ENCODE data around the gene MYPOP.
"Not testable (repeated sequence)": the region's sequence is repeated elsewhere in the genome, so short reads cannot be mapped to it uniquely, and the experiment has no call there.

DNA sequence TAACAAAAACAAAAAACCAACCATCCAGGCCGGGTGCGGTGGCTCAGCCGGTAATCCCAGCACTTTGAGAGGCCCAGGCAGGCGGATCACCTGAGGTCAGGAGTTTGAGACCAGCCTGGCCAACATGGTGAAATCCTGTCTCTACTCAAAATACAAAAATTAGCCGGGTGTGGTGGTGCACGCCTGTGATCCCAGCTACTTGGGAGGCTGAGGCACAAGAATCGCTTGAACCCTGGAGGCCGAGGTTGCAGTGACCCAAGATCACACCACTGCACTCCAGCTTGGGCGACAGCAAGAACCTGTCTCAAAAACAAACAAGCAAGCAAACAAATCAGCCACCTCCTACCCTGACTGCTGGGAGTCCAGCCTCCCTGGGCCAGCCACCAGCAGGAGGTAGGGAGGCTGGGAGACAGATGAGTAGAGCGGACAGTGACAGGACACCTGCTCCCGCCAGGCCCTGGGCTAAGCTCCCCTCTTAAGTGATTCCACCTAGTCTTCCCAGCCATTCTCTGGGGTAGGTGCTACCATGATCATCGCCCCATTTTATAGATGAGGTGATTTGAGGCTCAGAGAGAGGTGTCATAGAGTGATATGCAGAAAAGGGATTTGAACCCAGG, 6.3 kb downstream of the MYPOP start:
- TF ChIP-seq, protein P1, sequence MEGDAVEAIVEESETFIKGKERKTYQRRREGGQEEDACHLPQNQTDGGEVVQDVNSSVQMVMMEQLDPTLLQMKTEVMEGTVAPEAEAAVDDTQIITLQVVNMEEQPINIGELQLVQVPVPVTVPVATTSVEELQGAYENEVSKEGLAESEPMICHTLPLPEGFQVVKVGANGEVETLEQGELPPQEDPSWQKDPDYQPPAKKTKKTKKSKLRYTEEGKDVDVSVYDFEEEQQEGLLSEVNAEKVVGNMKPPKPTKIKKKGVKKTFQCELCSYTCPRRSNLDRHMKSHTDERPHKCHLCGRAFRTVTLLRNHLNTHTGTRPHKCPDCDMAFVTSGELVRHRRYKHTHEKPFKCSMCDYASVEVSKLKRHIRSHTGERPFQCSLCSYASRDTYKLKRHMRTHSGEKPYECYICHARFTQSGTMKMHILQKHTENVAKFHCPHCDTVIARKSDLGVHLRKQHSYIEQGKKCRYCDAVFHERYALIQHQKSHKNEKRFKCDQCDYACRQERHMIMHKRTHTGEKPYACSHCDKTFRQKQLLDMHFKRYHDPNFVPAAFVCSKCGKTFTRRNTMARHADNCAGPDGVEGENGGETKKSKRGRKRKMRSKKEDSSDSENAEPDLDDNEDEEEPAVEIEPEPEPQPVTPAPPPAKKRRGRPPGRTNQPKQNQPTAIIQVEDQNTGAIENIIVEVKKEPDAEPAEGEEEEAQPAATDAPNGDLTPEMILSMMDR (IDR thresholded peaks at IDR 0.05): not testable (repeated sequence)
- not testable (repeated sequence) for TF ChIP-seq POLR2A (IDR thresholded peaks at IDR 0.05)

Measured in adrenal gland (tissue), 5 donors.